ENCODE data around the gene SNPH. TPM values are rescaled to one million over a fixed set of nuclear protein-coding genes. Genes with fewer than 3 reads are reported as not detected.

SNPH gene
- total and polyA plus RNA-seq, 2 of the 8 experiments (the other 6 are each of a cell fraction or from before 2014, with no cell fraction given), result 0.98 to 4.9 TPM

- TF ChIP-seq JUND (IDR thresholded peaks at IDR 0.05; ENCODE audit: low read length) (no peak), FOSL1 (IDR thresholded peaks at IDR 0.05; ENCODE audit: insufficient read depth, low read depth, low read length) (no peak), CHD7 (IDR thresholded peaks at IDR 0.05; ENCODE audit: insufficient replicate concordance, low read length) (no peak)
Measured at GRCh38 chr20:1295276-1295930, 29.3 kb downstream of the SNPH start (continued).

All from H1 (cell line).